ENCODE results near the gene ZNF91. TPM values are rescaled to one million over a fixed set of nuclear protein-coding genes. Genes with fewer than 3 reads are reported as not detected.
"Not testable (repeated sequence)": the region's sequence is repeated elsewhere in the genome, so short reads cannot be mapped to it uniquely, and the experiment has no call there.

The ZNF91 gene
- polyA plus RNA-seq, 1 donor: 34.6 TPM

DNA sequence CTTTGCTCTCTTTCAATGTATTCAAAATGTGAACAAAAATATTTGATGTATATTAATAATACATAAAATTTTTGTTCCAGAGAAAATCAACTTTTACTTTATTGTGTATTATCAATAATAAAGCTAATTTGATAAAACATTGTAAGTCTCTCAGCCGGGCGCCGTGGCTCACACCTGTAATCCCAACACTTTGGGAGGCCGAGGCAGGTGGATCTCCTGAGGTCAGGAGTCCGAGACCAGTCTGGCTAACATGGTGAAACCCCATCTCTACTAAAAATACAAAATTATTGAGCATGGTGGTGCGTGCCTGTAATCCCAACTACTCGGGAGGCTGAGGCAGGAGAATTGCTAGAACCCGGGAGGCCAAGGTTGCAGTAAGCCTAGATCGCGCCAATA is 449 bp upstream of the ZNF91 start:
- DNase-seq (ENCODE audit: low read depth): not testable (repeated sequence)

DNA sequence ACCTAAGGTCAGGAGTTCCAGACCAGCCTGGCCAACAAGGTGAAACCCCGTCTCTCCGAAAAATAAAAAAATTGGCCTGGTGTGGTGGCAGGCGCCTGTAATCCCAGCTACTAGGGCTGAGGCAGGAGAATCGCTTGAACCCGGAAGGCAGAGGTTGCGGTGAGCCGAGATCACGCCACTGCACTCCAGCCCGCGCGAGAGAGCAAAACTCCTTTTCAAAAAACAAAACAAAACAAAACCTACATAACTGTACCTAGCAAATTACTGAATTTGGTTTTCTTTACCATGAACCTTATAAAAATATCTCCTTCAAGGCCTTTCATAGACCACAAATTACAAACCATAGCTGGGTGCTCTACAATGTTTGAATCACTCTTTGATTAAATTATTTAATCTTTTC is 760 bp downstream of the ZNF91 start:
- DNase-seq (ENCODE audit: low read depth): no peak

DNA sequence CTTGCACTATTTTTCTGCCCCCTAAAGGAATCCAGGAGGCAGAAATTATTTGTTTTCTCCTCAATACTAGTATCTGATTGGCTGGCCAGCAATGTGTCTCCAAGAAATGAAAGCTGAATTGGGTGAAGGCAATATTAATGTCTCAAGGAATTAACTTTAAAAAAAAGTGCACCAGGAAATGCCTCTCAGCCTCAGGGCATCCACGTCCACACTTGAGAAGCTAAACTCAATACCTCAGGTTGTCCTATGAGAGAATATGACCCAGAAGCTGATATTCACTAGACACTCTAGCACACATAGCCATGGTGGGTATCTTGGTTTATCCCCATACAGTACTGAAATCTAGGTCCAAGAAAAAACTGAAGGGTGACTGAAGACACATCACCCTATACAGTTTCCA is 2.1 kb downstream of the ZNF91 start:
- DNase-seq (ENCODE audit: low read depth): no peak

DNA sequence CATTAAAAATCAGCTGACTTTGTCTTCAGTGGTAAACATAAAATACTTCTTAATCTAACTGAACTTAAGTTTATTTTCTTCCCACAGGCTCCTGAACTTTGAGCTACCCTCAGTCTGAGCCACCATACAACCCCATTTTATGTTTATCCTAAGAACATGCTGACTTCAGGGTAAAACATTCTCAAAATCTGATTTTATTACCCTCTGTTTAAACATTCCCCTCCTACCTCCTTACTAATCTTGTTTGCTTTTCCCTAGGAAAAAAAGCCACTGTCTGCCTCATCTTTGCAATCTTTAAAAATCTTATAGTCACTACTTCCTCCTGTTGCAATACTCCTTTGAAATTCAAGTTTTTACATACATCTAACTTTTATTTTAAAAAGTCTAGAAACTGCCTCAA is 4.0 kb downstream of the ZNF91 start:
- no peak for DNase-seq (ENCODE audit: low read depth)

DNA sequence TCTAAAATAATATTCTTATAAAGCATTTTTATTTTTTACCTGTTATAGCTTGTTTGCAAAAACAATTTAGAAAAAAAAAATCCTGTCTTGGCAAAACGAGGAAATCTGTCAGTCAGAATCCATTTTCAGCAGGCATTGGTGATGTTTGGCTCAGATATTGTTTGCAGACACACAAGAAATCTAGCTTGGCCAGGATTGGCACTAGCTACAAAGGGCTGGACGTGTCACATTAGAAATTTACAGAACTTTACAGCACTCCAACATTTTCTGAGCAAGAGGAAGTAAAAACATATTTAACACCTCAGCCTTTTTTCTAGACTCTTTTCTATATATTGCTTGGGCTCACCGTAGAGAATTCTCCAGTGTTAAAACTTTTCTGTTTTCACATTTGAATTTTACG is 9.9 kb downstream of the ZNF91 start:
- DNase-seq (ENCODE audit: low read depth): no peak

DNA sequence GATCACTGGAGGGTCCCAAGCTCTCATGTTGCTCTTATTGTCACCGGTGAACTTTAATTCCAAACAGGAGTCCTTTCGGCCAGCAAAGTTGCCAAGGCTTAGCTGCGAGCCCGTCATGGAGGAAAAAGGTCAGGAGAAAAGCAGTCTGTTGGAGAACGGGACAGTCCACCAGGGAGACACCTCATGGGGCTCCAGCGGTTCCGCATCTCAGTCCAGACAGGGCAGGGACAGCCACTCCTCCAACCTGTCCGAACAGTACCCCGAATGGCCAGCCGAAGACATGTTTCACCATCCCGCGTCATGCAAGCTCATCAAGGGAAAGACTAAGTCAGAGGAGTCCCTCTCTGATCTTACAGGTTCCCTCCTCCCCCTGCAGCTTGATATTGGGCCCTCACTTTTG is 10.4 kb downstream of the ZNF91 start:
- DNase-seq (ENCODE audit: low read depth): no peak

DNA sequence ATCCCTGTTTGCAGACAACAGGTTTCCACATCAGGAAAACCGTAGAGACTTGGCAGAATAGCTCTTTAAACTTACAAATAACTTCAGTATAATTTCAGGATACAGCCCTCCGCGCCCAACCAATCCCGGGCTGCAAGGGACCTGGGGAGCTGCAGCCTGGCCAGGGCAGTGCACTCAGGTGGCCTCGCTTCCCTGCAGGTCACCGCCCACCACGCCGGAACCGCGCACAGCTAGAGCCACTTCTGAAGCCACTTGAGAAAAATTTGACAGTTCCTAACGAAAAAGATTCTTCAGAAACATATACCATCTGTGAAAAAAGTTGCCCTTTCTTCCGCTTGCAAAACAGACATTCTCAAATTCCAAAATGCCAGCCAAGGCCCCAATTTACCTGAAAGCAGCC is 11.1 kb downstream of the ZNF91 start:
- no peak for DNase-seq (ENCODE audit: low read depth)

DNA sequence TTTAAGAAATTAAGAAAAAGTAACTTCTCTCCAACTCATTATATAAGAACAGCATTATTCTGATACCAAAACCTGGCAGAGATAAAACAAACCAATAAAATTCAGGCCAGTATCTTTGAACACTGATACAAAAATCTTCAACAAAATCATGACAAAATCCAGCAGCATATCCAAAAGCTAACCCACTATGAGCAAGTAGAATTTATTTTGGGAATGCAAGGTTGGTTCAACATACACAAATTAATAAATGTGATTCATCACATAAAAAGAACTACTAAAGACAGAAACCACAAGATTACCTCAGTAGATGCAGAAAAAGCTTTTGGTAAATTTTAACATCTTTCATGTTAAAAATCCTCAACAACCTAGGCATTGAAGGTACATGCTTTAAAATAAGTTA is 12.3 kb downstream of the ZNF91 start:
- DNase-seq (ENCODE audit: low read depth): no peak

DNA sequence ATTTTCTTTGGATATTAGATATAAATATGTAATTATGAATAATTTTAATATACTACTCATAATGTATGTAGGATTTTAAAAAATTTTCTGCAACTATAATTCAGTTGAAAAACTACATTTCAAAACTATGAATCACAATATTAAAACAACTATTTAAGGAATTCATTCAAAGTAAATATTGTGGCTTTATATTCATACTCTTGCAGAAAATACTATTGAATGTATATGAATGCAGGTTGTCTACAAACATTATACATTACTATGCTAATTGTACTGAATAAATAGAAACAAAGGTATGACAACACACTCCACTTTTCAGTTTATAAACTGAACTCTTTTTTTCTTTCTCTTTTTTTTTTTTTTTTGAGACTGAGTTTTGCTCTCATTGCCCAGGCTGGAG is 14.2 kb downstream of the ZNF91 start:
- DNase-seq (ENCODE audit: low read depth): no peak

DNA sequence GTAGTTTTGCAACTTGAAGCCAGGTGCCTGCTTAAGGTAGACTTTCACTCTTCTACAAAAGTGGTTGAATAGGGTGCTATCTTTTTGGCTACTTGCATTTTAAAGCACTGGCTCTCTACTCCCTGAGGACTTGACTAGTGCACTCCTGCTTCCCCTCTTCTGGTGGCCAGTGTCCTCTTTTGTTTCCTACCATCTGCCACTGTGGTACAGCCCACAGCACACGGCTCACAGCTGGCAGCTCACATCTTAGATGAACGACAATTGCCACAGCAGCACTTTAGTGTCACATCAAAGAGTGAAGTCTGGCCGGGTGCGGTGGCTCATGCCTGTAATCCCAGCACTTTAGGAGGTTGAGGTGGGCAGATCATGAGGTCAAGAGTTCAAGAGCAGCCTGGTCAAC is 15.6 kb downstream of the ZNF91 start:
- DNase-seq (ENCODE audit: low read depth): not testable (repeated sequence)

DNA sequence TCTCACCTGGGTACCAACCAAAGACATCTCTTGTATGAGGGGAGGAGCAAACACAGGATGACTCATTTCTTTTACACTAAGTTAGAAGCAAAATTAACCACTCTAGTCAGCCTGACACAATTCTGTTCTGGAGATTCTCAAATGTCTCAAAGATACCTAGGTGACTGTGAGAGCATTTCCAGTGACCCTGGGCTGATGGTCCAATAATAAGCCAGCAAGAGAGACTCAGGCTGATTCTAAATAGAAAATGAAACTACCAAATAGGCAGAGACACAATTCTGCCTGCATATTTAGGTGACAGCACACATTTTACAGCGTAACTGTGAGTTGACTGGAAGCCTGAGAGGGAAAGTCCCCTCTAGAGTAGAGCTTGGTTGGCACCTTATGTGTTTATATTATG is 16.3 kb downstream of the ZNF91 start:
- DNase-seq (ENCODE audit: low read depth): no peak

DNA sequence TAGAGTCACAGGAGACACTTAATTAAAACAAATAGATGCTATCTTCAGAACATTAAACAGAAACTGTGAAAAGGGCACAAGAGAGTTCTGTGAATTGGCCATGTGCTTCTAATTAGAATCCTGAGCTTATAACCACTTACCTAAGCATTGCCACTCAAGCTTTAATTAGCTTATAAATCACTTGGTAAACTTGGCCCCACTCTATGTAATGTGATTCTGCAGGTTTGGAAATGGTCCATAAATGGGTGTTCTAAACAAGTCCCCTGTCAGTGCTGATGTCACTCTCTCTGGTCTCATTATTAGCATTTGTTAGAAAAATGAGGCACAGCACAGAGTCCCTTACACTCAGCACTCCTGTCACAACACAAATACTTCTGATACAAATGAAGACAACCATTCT is 18.0 kb downstream of the ZNF91 start:
- no peak for DNase-seq (ENCODE audit: low read depth)

DNA sequence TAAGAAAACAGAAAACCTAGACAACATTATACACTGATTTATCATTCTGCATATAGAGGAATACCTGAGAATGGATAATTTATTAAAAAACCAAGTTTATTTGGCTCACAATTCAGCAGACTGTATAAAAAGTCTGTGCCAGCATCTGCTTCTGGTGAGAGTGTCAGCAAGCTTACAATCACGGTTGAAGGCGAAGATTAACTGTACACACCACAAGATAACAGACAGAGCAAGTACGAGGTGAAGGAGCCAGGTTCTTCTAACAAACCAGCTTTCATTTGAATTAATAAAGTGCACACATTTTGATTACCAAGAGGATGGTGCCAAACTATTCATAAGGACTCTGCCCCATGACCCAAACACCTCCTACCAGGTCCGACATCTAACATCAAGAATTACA is 28.8 kb downstream of the ZNF91 start:
- DNase-seq (ENCODE audit: low read depth): no peak

DNA sequence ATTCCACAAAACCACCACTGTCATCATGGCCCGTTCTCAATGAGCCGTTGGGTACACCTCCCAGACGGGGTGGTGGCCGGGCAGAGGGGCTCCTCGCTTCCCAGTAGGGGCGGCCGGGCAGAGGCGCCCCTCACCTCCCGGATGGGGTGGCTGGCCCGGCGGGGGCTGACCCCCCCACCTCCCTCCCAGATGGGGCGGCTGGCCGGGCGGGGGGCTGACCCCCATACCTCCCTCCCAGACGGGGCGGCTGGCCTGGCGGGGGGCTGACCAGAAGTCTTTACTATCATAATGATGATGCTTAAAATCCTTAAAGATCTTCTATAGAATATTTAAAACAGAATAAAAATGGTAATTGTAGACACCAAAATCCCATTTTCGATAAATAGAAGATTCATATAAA is 29.2 kb downstream of the ZNF91 start:
- DNase-seq (ENCODE audit: low read depth): not testable (repeated sequence)

DNA sequence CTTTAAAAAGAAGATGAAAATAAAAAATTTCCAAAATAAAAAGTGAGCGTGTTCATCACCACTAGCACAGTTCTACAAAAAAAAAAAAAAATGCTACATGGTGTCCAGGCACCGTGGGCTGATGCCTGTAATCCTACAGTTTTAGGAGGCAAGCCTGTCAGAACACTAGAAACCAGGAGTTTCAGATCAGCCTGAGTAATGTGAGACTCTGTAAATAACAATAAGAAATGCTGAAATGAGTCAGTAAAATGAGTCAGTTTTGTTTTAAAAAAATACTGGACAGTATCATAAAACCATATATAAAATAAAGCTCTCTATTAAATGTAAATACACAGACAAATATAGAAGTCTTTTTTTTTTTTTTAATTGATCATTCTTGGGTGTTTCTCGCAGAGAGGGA is 30.0 kb downstream of the ZNF91 start:
- DNase-seq (ENCODE audit: low read depth): no peak

DNA sequence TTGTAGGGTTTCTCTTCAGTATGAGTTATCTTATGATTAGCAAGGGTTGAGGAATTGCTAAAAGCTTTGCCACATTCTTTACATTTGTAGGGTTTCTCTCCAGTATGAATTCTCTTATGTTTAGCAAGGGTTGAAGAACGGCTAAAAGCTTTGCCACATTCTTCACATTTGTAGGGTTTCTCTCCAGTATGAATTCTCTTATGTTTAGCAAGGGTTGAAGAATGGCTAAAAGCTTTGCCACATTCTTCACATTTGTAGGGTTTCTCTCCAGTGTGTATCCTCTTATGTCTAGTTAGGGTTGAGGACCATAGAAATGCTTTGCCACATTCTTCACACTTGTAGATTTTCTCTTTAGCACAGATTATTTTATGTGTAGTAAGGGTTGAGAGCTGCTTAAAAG is 33.4 kb downstream of the ZNF91 start:
- DNase-seq (ENCODE audit: low read depth): not testable (repeated sequence)

DNA sequence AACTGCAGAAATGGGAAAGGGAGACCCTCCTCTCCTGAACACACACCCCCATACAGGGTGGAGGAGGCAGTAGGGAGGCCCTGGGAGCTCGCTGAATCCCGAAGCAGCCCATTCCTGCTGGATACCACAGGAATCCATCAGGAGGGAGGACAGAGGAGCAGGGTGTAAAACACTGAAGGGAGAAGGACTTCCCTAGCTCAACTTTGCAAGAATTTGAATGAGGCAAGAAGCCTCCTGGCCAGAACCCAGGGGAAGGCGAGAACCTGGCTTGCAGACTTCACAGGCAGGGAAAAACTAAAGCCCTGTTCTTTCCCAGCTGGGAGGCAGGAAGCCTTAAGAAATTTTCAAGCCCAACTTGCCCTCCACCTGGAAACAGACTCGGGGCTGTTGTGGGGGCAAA is 43.5 kb downstream of the ZNF91 start:
- no peak for DNase-seq (ENCODE audit: low read depth)

DNA sequence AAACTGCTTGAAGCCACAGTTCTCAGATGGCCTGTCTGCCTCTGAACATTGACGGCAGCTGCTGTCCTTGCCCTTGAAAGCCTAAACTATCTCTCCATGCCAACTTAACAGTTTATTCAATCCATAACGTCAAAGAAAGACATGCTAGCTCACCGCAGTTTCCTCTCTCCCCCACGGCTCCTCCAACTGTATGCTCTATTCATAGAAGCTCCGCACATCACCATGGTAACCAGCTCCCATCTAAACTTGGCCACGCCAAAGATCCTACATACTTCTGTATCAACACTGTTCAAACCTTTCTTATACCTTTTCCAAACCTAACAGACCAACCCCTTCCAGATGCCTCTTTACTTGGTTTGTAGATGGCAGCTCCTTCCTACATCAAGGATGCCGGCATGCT is 48.6 kb downstream of the ZNF91 start:
- DNase-seq (ENCODE audit: low read depth): no peak

DNA sequence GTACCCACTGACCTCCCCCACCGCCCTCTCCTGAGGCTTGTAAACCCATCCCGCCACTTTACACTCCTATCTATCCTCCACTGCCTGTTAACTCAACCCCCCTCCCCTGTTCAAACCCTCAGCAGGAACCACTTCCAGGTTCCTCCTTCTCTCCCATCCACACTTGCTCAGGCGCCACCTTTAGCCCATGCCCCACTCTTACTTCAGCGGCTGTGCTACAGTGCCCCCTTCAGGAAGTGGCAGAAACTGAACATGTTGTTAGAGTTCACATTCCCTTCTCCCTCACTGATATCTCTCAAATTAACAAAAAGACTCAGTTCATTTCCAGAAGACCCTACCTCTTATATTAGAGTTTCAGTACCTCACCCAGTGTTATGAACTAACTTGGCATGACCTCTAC is 49.4 kb downstream of the ZNF91 start:
- DNase-seq (ENCODE audit: low read depth): no peak

DNA sequence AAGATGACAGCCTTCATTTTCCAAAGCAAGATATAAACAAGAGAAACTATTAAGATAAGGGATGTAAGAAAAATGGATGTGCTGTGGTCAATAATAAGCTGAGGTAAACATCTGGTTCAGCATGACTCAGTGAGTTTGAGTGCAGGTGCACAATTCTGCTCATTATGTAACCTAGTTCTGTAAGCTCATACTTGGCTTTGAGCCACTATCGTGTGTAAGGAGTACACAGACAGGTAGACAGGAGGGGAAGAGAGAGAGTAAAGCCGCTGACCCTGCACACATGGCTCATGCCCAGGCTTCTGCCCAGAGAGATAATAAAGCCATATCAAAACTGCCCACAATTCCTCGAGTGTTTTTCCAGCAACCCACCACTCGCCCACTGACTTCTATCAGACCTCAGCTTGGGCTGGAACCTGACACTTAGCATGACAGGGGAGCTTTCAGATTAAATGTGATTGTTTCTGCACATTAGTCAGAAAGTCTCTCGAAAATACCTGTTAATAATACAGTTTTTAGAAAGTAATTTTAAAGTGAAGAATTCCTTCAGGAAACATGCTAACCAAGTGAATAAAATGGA is 51.7 kb downstream of the ZNF91 start:
- no peak for DNase-seq (ENCODE audit: low read depth)

DNA sequence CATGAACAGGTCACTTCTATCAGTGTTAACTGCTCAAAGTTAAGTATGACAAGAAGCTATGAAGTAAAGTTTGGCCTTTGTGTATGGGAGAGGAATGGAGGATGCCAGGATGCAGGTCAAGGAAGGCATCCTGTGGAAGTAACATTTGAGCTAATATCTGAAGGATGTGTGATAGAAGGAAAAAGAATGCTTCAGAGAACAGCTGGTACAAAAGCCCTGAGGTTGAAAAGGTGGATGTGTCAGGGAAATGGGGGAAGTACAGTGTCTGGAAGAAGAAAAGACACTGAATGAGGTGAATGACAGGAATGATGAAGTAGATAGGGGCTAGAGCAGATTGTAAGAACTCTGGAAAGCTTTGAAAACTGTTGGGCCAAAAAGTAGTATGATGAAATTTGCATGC is 67.1 kb downstream of the ZNF91 start:
- no peak for DNase-seq (ENCODE audit: low read depth)

DNA sequence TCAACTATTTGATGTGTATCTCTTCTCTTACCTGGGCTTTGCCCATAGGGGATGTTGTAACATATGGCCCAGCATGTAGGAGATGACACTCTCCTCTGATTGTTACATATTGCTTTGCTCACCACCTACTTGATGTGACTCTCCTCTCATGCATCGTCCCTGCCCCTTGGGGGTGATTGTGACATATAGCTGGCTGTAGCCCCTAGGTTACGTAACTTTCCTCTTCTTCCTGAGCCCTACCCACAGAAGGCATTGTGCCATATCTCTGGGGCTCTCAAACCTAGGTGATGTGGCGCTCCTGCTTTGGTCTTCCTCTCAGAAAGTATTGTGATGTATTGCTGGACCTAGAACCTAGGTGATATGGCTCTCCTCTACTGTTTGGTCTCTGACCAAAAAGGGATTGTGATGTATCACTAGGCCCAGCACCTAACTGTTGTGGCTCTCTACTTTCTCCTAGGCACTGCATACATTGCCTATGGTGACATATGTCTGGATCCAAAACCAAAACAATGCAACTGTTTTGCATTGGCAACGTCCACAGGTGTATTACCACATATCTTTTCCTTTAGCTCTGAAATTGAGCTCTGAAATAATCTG is 73.2 kb downstream of the ZNF91 start:
- DNase-seq (ENCODE audit: low read depth): no peak

DNA sequence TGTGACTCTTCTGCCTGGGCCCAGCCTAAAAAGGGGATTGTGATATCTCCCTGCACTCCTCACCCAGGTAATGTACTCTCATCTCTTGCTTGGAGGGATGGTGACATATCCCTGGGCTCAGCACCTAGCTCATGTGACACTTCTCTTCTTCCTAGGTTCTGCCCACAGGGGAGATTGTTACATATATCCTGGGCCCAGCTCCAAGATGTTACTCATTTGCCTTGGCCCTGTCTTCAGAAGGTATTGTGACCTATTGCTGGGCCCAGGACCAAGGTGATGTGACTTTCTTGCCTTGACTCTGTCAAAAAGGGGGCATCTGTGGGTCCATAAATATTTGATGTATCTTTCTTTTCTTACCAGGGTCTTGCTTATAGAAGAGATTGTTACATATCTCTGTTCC is 73.9 kb downstream of the ZNF91 start:
- not testable (repeated sequence) for DNase-seq (ENCODE audit: low read depth)

DNA sequence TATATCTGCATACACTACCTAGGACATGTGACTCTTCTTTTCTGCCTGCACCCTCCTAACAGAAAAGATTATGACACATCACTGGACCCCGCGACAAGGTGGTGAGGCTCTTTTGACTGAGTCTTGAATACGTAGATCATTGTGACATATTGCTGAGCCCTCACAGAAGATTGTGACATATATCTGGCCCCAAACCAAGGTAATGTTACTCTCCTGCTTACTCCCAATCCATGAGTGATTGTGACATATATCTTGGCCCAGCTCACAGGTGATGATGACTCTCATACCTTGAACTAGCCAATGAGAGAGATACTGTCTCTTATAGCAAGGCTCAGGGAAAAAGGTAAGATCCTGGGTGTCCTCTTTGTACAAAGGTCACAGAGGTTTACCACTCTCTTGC is 75.7 kb downstream of the ZNF91 start:
- DNase-seq (ENCODE audit: low read depth): not testable (repeated sequence)
